Kidney epithelial cell (primary cell): ENCODE results near the gene CDC42BPG. TPM values are rescaled to one million over a fixed set of nuclear protein-coding genes. Genes with fewer than 3 reads are reported as not detected.

Experiments
- DNase-seq: peaks from one replicate; pipeline ENCODE4 v3.0.0-alpha.2; 2010; ENCODE audit warnings: low read depth
- H3K27me3 ChIP-seq: 2 replicates; pipeline ENCODE4 v1.6.0; 2011; ENCODE audit warnings: low read length; ENCODE audit not compliant: control insufficient read depth, insufficient read depth
- H3K36me3 ChIP-seq: 2 replicates; pipeline ENCODE4 v1.5.1; 2011; ENCODE audit warnings: low read length; ENCODE audit not compliant: control insufficient read depth, insufficient read depth
- H3K4me3 ChIP-seq: 2 replicates; pipeline ENCODE4 v1.5.1; 2011; ENCODE audit warnings: low read depth, mild to moderate bottlenecking, control low read depth, low read length
- CTCF ChIP-seq: IDR thresholded peaks from 2 replicates; pipeline ENCODE4 v1.5.1; 2011; ENCODE audit warnings: mild to moderate bottlenecking, moderate library complexity, low read length, control low read depth, inconsistent platforms; ENCODE audit not compliant: insufficient read depth, poor library complexity, severe bottlenecking
- total RNA-seq: library from RNA; depleted of rRNA; stranded (reverse); fragments of >200 nt; gene quantifications from 2 replicates; pipeline ENCODE4 v1.2.3, GENCODE V29; 2015

CDC42BPG gene
- total RNA-seq, 1 donor from 2014 or later: 10.7 TPM

DNA sequence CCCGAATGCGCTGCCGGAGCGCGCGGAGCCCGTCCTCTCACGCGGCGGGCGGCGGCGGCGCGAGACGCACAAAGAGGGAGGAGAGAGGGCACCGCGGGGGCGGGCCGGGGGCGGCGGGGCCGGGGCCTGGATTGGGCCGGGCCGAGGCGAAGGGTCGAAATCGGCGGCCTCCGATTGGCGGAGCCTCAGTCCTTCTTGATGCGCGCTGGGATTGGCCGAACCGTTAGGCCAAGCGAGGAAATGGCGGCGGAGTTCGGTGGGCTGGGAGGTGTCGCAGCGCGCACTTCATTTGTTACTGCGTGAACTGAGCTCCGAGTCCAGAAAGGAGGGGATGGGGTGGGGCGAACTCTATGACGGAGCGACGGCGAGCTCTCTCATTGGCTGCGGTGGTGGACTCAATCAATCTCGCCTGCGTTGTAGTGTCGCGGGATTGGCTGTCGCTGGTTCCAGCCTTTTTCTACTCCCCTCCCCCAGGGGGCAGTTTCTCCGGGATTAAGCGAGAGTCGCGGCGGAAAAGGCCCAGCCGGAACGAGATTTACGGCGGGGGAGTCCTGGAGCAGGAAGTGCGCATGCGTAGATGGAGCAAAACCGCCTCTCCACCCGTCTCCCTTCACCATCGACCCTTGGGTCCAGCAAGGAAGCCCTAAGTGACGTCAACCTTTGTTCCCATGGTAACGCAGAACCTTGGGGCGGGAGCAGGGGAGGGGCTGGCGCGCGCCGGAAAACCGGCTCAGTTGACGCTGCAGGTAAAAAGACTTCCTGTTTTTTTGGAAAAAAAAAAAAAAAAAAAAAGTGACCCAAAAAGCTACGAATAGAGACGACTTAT lies 65.8 kb downstream of the CDC42BPG start, which contains the start of gene SF1:
TSS of gene SF1 (minus strand) at position 70 of the 826 bp plus-strand sequence. CDS start 150 bp downstream, outside the sequence.
- TF ChIP-seq CTCF: no peak
- Histone ChIP-seq H3K27me3 (no peaks in the 10 kb centered on the region), H3K4me3 (peak within 1 kb of the TSS; percentile 95), H3K36me3 (peaks cover 4% of the 10 kb centered on the region)
- peak; percentile 97 for DNase-seq

DNA sequence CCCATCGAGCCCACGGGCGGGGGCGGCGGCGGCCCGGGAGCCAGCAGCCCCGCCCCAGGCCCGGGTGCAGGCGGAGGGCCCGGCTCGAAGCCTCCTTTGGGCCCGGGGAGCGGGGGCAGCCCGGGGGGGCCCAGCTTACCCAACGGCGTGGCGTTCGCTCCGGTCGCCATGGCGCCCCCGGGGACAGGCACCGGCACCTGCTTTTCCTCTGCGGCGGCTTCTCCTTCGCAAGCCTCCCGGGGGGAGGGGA lies 66.3 kb downstream of the CDC42BPG start:
- no peak for TF ChIP-seq CTCF
- DNase-seq: no peak
- H3K4me3 ChIP-seq: peak overlapping the region; percentile 95
- H3K27me3 ChIP-seq: no peaks in the 10 kb centered on the region
- H3K36me3 ChIP-seq: peaks cover 8% of the 10 kb centered on the region

- peak; percentile 34 for DNase-seq
- Histone ChIP-seq H3K27me3 (no peaks in the 10 kb centered on the region), H3K4me3 (peak overlapping the region; percentile 95), H3K36me3 (peaks cover 8% of the 10 kb centered on the region)
- no peak for TF ChIP-seq CTCF
Observed at GRCh38 chr11:64777449-64778222, 66.8 kb downstream of the CDC42BPG start.

DNA sequence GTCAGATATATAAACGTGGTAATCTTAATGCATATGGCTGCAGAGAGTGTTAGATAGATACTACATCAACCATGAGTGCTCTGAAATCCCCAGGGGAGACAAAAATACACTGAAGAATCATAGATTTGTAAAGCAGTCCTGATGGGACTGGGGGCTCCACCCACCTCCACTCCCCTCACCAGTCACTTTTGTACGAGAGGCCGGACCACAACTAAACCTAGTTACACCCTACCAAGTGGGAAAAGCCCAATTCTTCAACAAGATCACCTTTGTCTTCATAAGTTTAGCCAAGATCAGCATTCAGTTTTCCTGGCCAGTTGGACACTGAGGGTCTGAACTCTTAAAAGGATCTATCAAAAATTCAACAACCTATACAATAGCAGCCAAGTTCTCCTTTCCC lies 67.6 kb downstream of the CDC42BPG start:
- no peak for TF ChIP-seq CTCF
- H3K27me3 ChIP-seq: no peaks in the 10 kb centered on the region
- DNase-seq: no peak
- peaks cover 8% of the 10 kb centered on the region for H3K36me3 ChIP-seq
- peak overlapping the region; percentile 95 for H3K4me3 ChIP-seq

- DNase-seq: no peak
- H3K36me3 ChIP-seq: peaks cover 8% of the 10 kb centered on the region
- peak overlapping the region; percentile 95 for H3K4me3 ChIP-seq
- no peaks in the 10 kb centered on the region for H3K27me3 ChIP-seq
- TF ChIP-seq CTCF: no peak
Observed at GRCh38 chr11:64776425-64776824, 68.0 kb downstream of the CDC42BPG start.
